Neural crest cell (in vitro differentiated cells): Measurements from ENCODE around the gene MAP2K1. TPM values are rescaled to one million over a fixed set of nuclear protein-coding genes. Genes with fewer than 3 reads are reported as not detected.

Experiments used
- DNase-seq: peaks from one replicate; pipeline ENCODE4 v3.0.0; 2021; ENCODE audit warnings: low read depth, mixed read lengths, low spot score
- H3K27ac Mint-ChIP-seq: one replicate; pipeline ENCODE4 v1.8.0; 2021; ENCODE audit warnings: mild to moderate bottlenecking, mixed read lengths; ENCODE audit not compliant: unreplicated experiment
- H3K27me3 Mint-ChIP-seq: 2 replicates; pipeline ENCODE4 v1.8.0; 2021; ENCODE audit warnings: low read depth, mild to moderate bottlenecking, mixed read lengths
- H3K36me3 Mint-ChIP-seq: 2 replicates; pipeline ENCODE4 v1.8.0; 2021; ENCODE audit warnings: low read depth, mild to moderate bottlenecking, mixed read lengths
- H3K4me1 Mint-ChIP-seq: 2 replicates; pipeline ENCODE4 v1.8.0; 2021; ENCODE audit warnings: mixed read lengths
- H3K4me3 Mint-ChIP-seq: one replicate; pipeline ENCODE4 v1.8.0; 2021; ENCODE audit warnings: mild to moderate bottlenecking, mixed read lengths
- H3K9me3 Mint-ChIP-seq: 2 replicates; pipeline ENCODE4 v1.8.0; 2021; ENCODE audit warnings: mixed read lengths
- CTCF ChIP-seq: fragments of 200-600 bp; sonication (generic); conservative IDR thresholded peaks from 2 replicates; pipeline ENCODE4 v1.5.0; 2021; ENCODE audit warnings: antibody characterized with exemption, mild to moderate bottlenecking
- total RNA-seq: library from RNA; stranded (reverse); gene quantifications from 2 replicates; pipeline ENCODE4 v1.2.1, GENCODE V29; 2021

MAP2K1 gene
- total RNA-seq, 1 donor from 2014 or later = 43.3 TPM

GRCh38 chr15:66482539-66482938, 95.8 kb downstream of the MAP2K1 start:
- DNase-seq = no peak
- peaks cover 14% of the 10 kb centered on the region for H3K36me3 Mint-ChIP-seq
- no peaks in the 10 kb centered on the region for H3K4me1 Mint-ChIP-seq
- no peaks in the 10 kb centered on the region for H3K27me3 Mint-ChIP-seq
- no peaks in the 10 kb centered on the region for H3K9me3 Mint-ChIP-seq
- H3K27ac Mint-ChIP-seq = no peak overlapping the region
- H3K4me3 Mint-ChIP-seq = no peak overlapping the region
- no peak for TF ChIP-seq CTCF

- peaks cover 14% of the 10 kb centered on the region for H3K36me3 Mint-ChIP-seq
Measured at GRCh38 chr15:66483131-66483566, 96.4 kb downstream of the MAP2K1 start.

GRCh38 chr15:66484539-66485112, 97.9 kb downstream of the MAP2K1 start:
- no peak overlapping the region for H3K4me3 Mint-ChIP-seq
- TF ChIP-seq CTCF = no peak
- H3K27me3 Mint-ChIP-seq = no peaks in the 10 kb centered on the region
- H3K27ac Mint-ChIP-seq = peak overlapping the region; percentile 51
- no peaks in the 10 kb centered on the region for H3K9me3 Mint-ChIP-seq
- DNase-seq = no peak
- no peaks in the 10 kb centered on the region for H3K4me1 Mint-ChIP-seq
- H3K36me3 Mint-ChIP-seq = peaks cover 14% of the 10 kb centered on the region

More at GRCh38 chr15:66483131-66483566, 96.4 kb downstream of the MAP2K1 start:
- Mint-ChIP-seq H3K27ac (no peak overlapping the region), H3K4me3 (no peak overlapping the region), H3K9me3 (no peaks in the 10 kb centered on the region), H3K4me1 (no peaks in the 10 kb centered on the region), H3K27me3 (no peaks in the 10 kb centered on the region)
- DNase-seq = no peak
- TF ChIP-seq CTCF = no peak

- Mint-ChIP-seq H3K9me3 (no peaks in the 10 kb centered on the region), H3K4me3 (no peak overlapping the region), H3K27ac (no peak overlapping the region), H3K27me3 (no peaks in the 10 kb centered on the region), H3K4me1 (no peaks in the 10 kb centered on the region), H3K36me3 (peaks cover 9% of the 10 kb centered on the region)
- TF ChIP-seq CTCF = no peak
- DNase-seq = no peak
Measured at GRCh38 chr15:66486887-66487286, 100.2 kb downstream of the MAP2K1 start.

GRCh38 chr15:66488525-66488924, 101.8 kb downstream of the MAP2K1 start:
- no peaks in the 10 kb centered on the region for H3K4me1 Mint-ChIP-seq
- H3K9me3 Mint-ChIP-seq = no peaks in the 10 kb centered on the region
- H3K36me3 Mint-ChIP-seq = peaks cover 2% of the 10 kb centered on the region
- no peak overlapping the region for H3K27ac Mint-ChIP-seq
- DNase-seq = no peak
- H3K4me3 Mint-ChIP-seq = no peak overlapping the region
- no peaks in the 10 kb centered on the region for H3K27me3 Mint-ChIP-seq
- no peak for TF ChIP-seq CTCF
